Hematopoietic multipotent progenitor cell treated with erythropoietin and hydrocortisone succinate and interleukin-3 and kit ligand, for 4 days (in vitro differentiated cells): ENCODE data around the gene EPM2AIP1.

Experiments used
- DNase-seq: peaks from one replicate; pipeline ENCODE4 v3.0.0-alpha.2; 2015

Gene EPM2AIP1

DNA sequence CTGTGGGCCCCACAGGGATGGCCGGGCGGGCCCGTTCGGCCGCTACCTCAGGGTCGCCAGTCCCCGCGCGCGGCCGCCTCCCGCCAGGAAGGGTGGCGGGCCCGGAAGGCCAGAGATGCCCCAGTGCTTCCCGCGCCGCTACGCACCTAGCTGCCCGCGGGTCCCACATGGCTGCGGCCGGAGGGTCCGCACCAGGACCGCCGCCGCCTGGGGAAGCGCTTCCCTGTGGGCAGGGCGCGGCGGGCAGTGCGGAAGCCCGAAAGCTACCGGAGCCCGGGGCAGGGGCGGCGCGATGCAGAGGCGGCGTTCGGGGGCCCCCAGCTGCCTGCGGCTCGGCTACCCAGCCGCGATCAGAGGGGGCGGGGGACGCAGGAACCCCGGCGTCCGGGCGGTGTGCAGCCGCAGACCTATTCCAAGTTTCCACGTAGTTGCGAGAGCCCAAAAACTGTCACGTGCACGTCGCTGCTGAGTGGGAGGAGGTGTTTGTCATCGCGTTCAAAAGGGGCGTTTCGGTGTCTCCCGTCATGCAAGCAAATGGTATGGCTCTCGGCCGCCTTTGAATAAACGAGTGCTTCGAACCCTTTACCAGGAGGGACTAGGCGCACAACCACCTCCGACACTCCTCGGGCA lies 48.2 kb downstream of the EPM2AIP1 start, which contains the start of gene TRANK1:
Gene TRANK1, minus strand, starts transcription at position 414 of the 630 bp plus-strand sequence. Its CDS starts 245 bp downstream, at position 169.
- peak; percentile 96 for DNase-seq

DNA sequence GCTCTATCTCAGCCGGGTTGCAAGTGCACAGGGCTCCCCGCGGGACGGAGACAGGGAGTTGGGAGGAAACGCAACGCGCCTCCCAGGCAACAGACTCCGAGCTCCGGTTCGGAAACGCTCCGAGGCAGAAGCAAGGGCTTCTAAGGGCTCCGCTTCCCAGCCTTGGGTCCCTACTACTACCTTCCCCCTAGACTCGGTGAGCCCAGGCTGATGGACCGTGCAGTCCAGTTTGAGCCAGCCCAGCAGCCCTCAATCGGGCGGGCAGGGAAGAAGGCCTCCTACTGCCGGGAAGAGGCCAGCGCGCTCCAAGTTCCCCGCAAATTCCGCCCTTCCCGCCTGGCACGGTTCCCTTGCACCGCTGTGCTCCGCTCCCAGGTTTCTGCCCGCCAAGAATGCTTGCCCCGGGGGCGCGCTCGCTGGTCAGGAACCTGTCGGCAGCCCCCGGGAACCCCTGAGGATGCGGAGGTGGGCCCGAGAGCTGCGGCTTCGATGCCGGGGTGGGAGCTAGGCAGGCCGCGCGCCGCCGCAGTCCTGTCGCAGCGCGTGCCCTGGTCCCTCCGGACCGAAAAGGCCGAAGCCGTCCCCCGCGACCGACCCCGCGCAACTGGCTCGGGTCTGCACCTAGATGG lies 48.8 kb downstream of the EPM2AIP1 start:
- peak; percentile 79 for DNase-seq

DNA sequence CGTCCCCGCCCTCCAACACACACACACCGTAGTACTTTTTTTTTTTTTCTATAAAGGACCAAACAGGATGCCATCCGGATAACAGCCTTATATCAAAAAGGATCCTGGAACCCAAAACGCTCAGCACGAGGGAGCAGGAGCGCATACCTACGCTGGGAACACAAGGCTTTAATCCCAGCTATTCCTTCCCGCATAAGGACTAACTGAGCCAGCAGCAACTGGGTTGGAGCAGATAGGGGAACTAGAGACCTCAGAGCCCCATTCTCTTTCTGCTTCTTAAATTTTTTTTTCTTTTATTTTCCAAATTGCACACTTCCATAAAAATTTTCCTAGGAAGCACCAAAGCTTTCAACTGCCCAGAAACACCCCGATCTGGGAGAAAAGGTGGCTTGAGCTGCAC lies 49.3 kb downstream of the EPM2AIP1 start:
- DNase-seq, result peak; percentile 44

DNA sequence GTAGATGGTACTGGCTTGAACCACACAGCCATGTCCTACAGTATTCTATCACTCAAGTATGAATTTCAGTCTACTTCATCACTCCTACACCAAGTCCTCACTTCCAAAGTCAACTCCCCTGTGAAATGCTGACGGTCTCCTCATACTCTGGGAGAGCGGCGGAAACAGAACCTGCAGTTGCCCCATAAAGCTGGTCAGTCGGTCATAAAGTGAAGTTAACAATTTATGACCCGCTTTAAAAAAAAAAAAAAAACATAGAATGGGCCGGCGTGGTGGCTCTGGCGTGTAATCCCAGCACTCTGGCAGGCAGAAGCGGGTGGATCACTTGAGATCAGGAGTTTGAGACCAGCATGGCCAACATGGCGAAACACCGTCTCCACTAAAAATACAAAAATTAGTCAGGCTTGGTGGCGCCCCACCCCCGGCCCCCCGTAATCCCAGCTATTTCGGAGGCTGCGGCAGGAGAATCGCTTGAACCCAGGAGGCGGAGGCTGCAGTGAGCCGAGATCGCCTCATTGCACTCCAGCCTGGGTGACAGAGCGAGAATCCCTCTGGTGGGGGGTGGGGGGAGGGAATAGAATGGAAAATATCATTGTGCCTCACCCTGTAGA lies 50.2 kb downstream of the EPM2AIP1 start:
- no peak for DNase-seq

DNA sequence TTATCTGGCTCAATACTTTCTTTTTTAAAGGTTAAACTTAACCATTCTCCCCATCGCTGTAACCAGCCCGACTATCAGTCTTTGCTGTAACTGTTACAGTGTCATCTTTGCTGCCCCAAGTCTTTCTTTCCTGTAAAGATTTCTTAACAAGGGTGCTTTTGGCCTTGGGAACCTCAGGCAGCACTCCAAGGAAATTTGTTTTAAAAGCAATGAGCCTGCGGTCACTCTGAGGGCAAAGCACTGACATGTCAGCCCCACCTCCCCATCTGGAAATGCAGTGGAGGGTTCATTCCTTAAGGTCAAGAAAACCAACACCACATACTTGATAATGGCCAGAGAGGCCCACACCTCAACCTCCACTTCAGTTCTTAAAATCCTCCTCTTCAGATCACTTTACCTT lies 51.3 kb downstream of the EPM2AIP1 start:
- no peak for DNase-seq

DNA sequence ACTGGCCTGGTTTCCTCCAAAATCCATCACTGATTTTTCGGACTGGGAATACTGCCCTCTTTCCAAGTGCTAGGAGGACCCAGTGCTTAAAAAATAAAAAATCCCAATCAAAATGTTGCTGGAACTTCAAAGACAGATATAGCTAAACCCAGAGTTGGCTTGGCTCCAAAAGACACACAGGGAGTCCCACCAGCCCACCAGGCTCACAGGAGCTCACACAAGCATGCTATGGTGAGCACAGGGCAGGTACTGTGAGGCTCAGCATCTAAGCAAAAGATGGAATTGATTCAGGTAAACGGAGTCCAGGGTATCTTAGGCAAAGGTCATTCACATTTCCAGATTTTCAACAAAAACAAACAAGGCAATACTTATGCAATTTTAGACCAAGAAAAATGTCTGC lies 51.8 kb downstream of the EPM2AIP1 start:
- DNase-seq, result no peak

DNA sequence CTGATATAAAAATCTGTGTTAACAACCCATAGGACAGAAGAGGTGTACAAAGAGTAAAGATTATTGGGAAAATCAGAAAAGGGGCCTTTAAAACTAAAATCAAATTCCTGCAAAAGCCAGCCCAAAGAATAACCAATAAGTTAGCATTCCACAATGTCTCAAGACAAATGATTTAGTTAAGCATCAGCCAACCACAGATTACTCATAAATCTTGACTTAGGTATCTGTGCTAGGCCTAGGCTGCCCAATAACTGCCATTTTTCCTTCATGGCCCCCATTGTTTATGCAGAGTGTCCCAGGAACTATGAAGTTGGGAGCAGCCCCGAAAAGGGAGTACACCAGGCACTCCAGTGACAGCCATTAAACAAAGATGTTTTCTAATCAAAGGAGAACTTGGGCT lies 55.4 kb downstream of the EPM2AIP1 start:
- no peak for DNase-seq
